SKM-1 treated with dmso at 0.1 percent for 144 hours (cell line): Measurements from ENCODE around the gene RTP3.

Source experiments
- DNase-seq: peaks from one replicate; lab custom pipeline; 2025; ENCODE audit not compliant: unreplicated experiment; lab: John Stamatoyannopoulos, UW

RTP3 gene

GRCh38 chr3:46497556-46498265, at the start of gene RTP3:
TSS of gene RTP3 (plus strand) at chr3:46497976. CDS start at chr3:46498063, 87 bp downstream.
- DNase-seq: no peak

GRCh38 chr3:46448721-46449120, 49.1 kb upstream of the RTP3 start:
- DNase-seq: no peak

GRCh38 chr3:46449755-46450552, 47.8 kb upstream of the RTP3 start:
- DNase-seq: no peak

GRCh38 chr3:46453526-46454208, 44.1 kb upstream of the RTP3 start:
- DNase-seq: no peak

- no peak for DNase-seq
Observed at GRCh38 chr3:46454209-46454595, 43.6 kb upstream of the RTP3 start.

- DNase-seq: no peak
Observed at GRCh38 chr3:46454606-46455005, 43.2 kb upstream of the RTP3 start.

- DNase-seq: no peak
Observed at GRCh38 chr3:46455231-46456115, 42.3 kb upstream of the RTP3 start.

GRCh38 chr3:46456118-46456517, 41.7 kb upstream of the RTP3 start:
- DNase-seq: no peak

GRCh38 chr3:46460051-46460450, 37.7 kb upstream of the RTP3 start:
- no peak for DNase-seq

GRCh38 chr3:46462111-46462510, 35.7 kb upstream of the RTP3 start:
- DNase-seq: no peak

GRCh38 chr3:46462511-46462910, 35.3 kb upstream of the RTP3 start:
- no peak for DNase-seq

GRCh38 chr3:46463120-46463867, 34.5 kb upstream of the RTP3 start:
- no peak for DNase-seq

- DNase-seq: no peak
Observed at GRCh38 chr3:46463868-46464241, 33.9 kb upstream of the RTP3 start.

GRCh38 chr3:46464326-46465195, 33.2 kb upstream of the RTP3 start, which contains the start of gene LTF:
TSS of gene LTF (minus strand) at chr3:46464905. CDS start at chr3:46464867, 38 bp downstream.
- no peak for DNase-seq

- DNase-seq: no peak
Observed at GRCh38 chr3:46465196-46465520, 32.6 kb upstream of the RTP3 start.

GRCh38 chr3:46466273-46466672, 31.5 kb upstream of the RTP3 start:
- no peak for DNase-seq

- no peak for DNase-seq
Observed at GRCh38 chr3:46466871-46467403, 30.8 kb upstream of the RTP3 start.

GRCh38 chr3:46467562-46467961, 30.2 kb upstream of the RTP3 start:
- no peak for DNase-seq
